Peyer's patch (tissue), 4 donors: Measurements from ENCODE around the gene SUZ12.

Experiments used
- CTCF ChIP-seq, 6 experiments: fragments of 450-650 bp in 4 of 6; fragments of 200-600 bp in 2 of 6; sonication (generic) in 1 of 6; IDR thresholded peaks; one replicate each; pipeline ENCODE4 v1.5.1; 2017 to 2019; ENCODE audit warnings: antibody characterized with exemption in 6 of 6, mild to moderate bottlenecking in 3 of 6, moderate library complexity in 1 of 6
- POLR2A ChIP-seq, 2 donors: fragments of 450-650 bp; IDR thresholded peaks; one replicate each; pipeline ENCODE4 v1.5.1; 2017; ENCODE audit warnings: antibody characterized with exemption in 2 of 2, mild to moderate bottlenecking in 2 of 2, moderate library complexity in 2 of 2

GRCh38 chr17:31916491-31917064, 20.2 kb upstream of the SUZ12 start:
- TF ChIP-seq POLR2A (IDR thresholded peaks at IDR 0.05), result no peak
- TF ChIP-seq CTCF (IDR thresholded peaks at IDR 0.05), result no peak
